Measurements from ENCODE around the gene ATF7IP.

The ATF7IP gene

GRCh38 chr12:14505626-14506596 is 140.4 kb downstream of the ATF7IP start:
- TF ChIP-seq CTCF (IDR thresholded peaks at IDR 0.05): no peak

- no peak for TF ChIP-seq CTCF (IDR thresholded peaks at IDR 0.05)
Observed at GRCh38 chr12:14510574-14510973, 145.1 kb downstream of the ATF7IP start.

GRCh38 chr12:14514154-14514842 is 148.8 kb downstream of the ATF7IP start:
- TF ChIP-seq CTCF (IDR thresholded peaks at IDR 0.05): peak; percentile 85

GRCh38 chr12:14514946-14515345 is 149.5 kb downstream of the ATF7IP start:
- TF ChIP-seq CTCF (IDR thresholded peaks at IDR 0.05): no peak

GRCh38 chr12:14521822-14522221 is 156.3 kb downstream of the ATF7IP start:
- no peak for TF ChIP-seq CTCF (IDR thresholded peaks at IDR 0.05)

- no peak for TF ChIP-seq CTCF (IDR thresholded peaks at IDR 0.05)
Observed at GRCh38 chr12:14525964-14526363, 160.5 kb downstream of the ATF7IP start.

- TF ChIP-seq CTCF (IDR thresholded peaks at IDR 0.05): no peak
Observed at GRCh38 chr12:14532152-14532551, 166.7 kb downstream of the ATF7IP start.
